GM10248 (cell line): Measurements from ENCODE around the gene LRBA.

ENCODE experiments used
- CTCF ChIA-PET: fragments of 300-600 bp; sonication (Branson Sonifier 250); formaldehyde crosslinking; extraction: SDS; loops from one replicate; lab custom pipeline; 2021; ENCODE audit warnings: antibody characterized with exemption; lab: Yijun Ruan, JAX
- POLR2A ChIA-PET: fragments of 350-650 bp; sonication (Branson Sonifier 250); formaldehyde crosslinking; extraction: SDS; loops from one replicate; lab custom pipeline; 2020; ENCODE audit warnings: antibody characterized with exemption; lab: Yijun Ruan, JAX
- DNase-seq: peaks from one replicate; pipeline ENCODE4 v3.0.0; 2012; ENCODE audit errors: extremely low spot score
- TF ChIP-seq, protein P1 (sequence below): IDR thresholded peaks from 2 replicates; pipeline ENCODE4 v1.5.1; 2012; ENCODE audit warnings: mild to moderate bottlenecking, low read depth; ENCODE audit errors: extremely low read depth, missing control alignments, control extremely low read depth

Gene LRBA

DNA sequence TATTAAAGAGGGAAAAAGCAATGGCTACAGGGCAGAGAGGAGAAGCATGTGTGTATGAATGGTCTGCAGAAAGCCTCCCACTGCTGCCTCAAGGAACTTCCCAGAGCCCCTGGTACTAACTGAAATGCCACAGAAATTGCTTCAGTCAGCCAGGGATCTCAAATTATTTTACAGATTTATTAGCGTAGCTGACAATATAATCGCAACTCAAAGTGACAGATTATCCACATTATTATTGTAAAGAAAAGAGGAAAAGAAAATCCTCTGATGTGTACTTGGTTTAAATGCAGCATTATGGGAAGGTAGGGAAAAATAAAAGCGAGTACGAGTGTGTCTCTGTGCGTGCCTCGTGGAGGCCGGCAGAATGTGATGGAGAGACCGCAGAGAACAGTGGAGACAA lies 734.1 kb downstream of the LRBA start:
- POLR2A ChIA-PET = no interaction called here
- TF ChIP-seq, protein P1, sequence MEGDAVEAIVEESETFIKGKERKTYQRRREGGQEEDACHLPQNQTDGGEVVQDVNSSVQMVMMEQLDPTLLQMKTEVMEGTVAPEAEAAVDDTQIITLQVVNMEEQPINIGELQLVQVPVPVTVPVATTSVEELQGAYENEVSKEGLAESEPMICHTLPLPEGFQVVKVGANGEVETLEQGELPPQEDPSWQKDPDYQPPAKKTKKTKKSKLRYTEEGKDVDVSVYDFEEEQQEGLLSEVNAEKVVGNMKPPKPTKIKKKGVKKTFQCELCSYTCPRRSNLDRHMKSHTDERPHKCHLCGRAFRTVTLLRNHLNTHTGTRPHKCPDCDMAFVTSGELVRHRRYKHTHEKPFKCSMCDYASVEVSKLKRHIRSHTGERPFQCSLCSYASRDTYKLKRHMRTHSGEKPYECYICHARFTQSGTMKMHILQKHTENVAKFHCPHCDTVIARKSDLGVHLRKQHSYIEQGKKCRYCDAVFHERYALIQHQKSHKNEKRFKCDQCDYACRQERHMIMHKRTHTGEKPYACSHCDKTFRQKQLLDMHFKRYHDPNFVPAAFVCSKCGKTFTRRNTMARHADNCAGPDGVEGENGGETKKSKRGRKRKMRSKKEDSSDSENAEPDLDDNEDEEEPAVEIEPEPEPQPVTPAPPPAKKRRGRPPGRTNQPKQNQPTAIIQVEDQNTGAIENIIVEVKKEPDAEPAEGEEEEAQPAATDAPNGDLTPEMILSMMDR = no peak
- CTCF ChIA-PET = interaction anchor here (0.8 kb wide), 1 partner anchor 13 kb away, joined by 3 read pairs; no protein-coding TSS in a partner anchor
- DNase-seq = no peak

DNA sequence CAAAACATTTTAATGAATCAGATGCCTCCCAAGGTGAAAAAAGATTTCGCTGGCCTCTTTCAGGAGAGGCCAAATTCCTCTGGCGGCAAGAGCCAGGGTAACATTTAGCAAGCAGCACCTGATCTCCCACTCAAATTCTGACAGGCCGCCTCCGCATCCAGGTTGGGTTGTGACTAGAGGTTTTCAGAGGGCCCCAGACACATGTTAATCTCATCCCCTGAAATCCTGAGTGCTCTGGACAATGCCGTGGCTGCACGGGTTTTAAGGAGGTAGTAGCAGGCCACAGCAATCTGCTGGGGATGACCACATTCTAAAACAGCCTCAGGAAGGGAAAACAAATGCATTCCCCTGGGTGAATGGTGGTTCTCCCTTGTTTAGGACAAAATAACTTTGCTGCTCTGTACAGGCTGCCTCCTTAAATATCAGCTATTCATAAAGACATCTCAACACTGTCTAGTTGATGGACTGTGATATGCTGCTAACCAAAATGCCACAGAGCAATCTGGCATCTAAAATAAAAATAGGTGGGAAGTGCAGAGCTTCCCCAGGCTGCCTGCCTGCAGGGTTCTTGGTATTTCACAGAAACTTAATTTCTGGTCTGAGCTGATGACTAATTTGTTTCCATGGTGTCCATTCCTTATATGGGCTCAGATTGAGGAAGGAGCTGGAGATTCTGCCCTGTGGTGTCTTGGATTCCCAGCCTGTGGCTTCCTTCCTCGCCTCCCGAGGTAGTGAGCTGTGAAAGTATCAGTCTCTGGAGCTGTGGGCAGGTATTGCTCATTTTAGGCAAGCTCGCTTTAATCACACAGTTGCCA lies 734.8 kb downstream of the LRBA start:
- ChIA-PET CTCF (interaction anchor here (0.7 to 0.8 kb wide), 2 partner anchors 14 to 38 kb away, joined by 3 read pairs; no protein-coding TSS in a partner anchor), POLR2A (no interaction called here)
- TF ChIP-seq, protein P1 = no peak
- no peak for DNase-seq

DNA sequence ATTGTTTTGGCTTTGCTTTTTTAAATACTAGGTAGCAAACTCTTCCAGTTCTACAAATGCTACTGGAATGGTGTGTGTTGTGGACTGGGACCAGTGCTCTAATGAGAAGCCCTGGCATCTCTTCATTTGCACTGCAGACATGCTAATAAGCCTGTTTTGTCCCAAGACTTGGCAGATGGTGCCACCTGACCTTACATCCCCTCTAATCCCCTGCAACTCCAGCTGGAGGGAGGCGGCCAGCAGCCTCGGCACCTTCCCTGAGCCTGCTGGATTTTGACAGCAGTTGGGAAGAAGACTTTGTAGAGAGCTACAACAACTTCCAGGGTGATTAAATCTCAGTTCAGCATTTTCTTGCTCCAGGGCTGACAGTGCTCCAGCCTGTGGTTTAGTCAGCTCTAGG lies 736.9 kb downstream of the LRBA start:
- no peak for DNase-seq
- TF ChIP-seq, protein P1 = no peak
- ChIA-PET CTCF (no interaction called here), POLR2A (no interaction called here)

DNA sequence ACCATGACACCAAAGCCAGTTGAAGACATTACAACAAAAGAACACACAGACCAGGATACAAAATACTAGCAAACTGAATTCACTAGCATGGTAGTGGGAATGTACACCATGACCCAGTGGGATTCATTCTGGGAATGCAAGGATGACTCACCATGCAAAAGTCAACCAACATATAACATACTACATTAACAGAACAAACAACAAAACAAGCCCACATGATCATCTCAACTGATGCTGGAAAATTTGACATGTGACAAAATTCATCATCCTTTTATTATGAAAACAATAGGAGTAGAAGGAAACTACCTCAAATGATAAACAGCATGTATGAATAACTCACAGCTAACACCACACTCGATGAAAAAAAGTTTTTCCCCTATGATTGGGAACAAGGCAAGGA lies 746.6 kb downstream of the LRBA start:
- ChIA-PET POLR2A (no interaction called here), CTCF (interaction anchor here (1.0 kb wide), 1 partner anchor 26 kb away, joined by 4 read pairs; no protein-coding TSS in a partner anchor)
- DNase-seq = no peak
- TF ChIP-seq, protein P1 = no peak

DNA sequence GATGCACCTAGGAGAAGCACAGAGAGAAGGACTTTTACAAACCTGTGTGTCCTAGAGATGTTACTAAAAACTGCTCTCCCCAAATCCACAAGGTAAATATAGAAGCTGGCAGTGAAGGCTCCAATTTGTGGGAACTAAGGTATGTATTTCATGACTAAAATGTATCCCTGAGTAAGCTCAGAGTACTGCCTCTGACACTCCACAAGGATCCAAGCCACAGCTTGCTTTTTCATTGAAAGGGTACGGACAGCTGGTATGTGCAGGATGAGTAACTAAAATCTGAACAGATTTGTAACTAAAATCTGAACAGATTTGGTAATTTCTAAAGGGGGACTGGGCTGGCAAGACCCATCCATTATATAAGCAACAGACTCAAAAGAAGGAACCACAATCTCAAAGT lies 749.3 kb downstream of the LRBA start:
- no peak for DNase-seq
- TF ChIP-seq, protein P1 = no peak
- POLR2A ChIA-PET = no interaction called here
- CTCF ChIA-PET = no interaction called here

DNA sequence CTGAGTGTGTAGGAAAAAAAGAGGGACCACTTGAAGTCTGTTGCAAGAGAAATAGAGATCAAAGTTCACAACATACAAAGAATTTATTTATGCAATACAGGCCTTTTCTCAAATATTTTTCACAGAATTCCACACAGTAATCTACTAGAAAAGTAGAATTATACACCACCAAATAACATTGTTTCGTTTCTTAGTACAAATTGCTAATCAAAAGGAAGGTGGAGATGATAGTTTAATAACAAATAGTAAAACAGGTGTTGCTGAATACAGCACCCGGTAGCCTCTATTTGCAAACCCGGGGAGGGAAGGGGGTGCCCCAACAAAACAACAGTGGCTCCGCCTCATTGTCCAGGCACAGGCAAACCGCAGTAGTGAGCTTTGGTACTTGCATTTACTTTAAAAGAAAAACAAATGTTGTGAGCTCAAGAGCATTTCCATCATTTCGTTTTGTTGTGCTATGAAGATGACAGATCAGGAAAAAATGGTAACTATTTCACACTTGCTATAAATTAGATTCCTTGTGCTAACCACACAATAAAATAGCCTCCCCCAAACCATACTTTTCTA lies 750.4 kb downstream of the LRBA start:
- TF ChIP-seq, protein P1 = no peak

More for the DNA sequence above, 750.4 kb downstream of the LRBA start:
- CTCF ChIA-PET = interaction anchor here (1.4 kb wide), 1 partner anchor 51 kb away, joined by 3 read pairs; no protein-coding TSS in a partner anchor
- POLR2A ChIA-PET = no interaction called here
- DNase-seq = no peak
